NCI-H2171 treated with DMSO at 0.1 percent for 48 hours (cell line): ENCODE measurements around the gene RBPJL.

Source experiments
- DNase-seq: peaks from one replicate; lab custom pipeline; 2025; lab: John Stamatoyannopoulos, UW

RBPJL gene

GRCh38 chr20:45317826-45318225 is 11.2 kb downstream of the RBPJL start:
- no peak for DNase-seq

- no peak for DNase-seq
Observed at GRCh38 chr20:45318386-45318939, 11.8 kb downstream of the RBPJL start.

DNA sequence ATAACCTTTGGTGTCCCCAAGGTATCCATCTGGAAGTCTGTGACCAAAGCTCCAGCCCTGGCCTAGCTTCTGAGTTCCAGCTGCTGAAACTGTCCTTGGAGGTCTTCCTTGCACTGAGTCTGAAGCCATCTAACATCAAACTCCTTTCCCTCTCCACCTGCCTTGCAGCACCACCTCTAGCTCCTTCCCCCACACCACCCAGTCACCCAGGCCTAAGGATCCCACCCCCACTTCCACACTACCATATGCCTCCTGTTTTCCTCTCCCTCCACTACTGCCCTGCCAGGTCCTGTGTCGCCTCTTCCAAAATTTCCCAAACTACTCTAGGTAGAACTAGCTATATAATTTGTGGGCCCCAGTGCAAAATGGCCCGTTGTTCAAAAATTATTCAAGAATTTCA is 12.3 kb downstream of the RBPJL start:
- DNase-seq: no peak

GRCh38 chr20:45320948-45321595 is 14.4 kb downstream of the RBPJL start:
- no peak for DNase-seq

GRCh38 chr20:45322952-45323383 is 16.3 kb downstream of the RBPJL start:
- no peak for DNase-seq

DNA sequence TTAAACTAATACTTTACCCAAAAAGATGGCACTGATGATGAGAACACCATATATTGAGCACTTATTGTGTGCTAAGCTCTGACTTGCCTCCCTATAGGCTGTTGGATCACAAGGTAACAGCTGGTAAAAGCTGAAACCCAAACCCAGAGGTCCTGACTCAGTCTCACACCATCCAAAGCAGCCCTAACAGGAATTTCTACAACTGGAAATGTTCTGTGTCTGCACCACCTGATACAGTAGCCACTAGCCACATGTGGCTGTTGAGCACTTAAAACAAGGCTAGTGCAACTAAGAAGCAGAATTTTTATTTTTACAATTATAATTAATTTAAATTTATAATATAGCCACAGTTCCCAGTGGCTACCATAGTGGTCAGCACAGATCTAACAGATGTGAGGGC is 17.1 kb downstream of the RBPJL start:
- DNase-seq: no peak

DNA sequence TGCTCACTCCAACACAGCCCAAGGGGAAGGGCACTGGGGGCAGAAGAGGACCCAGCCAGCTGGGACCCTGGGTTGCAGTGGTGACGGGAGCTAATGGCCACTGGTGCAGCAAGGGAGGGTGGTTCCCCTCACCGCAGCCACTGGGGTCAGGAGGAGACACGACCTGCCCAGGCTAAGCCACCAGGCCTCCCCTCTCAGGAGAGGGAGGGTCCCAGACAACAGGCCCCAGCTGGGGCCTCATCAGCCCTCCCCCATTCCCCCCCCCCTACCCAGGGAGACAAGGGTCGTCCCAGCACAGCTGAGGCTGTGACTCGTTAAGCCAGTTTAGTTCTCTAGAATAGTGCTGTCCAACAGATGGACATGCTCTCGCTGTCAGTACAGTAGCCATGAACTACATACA is 18.7 kb downstream of the RBPJL start:
- no peak for DNase-seq

DNA sequence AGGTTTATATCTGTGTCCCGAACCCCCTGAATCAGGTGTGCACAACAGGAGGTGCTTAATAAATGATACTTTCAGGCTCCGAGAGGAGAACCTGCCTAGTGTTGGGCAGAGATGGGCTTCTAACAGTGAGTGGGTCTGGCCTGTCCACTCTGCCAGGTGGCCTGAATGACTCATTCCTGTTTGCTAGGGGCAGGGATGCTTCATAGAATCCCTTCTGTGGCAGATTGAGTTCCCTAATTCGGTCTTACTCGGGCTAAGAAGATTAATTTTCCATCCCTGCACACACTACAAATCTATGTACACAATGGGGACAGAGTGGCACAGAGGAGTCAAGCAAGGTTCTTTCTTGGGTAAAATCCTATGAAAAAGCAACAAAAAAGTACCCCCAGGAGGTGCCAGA is 21.8 kb downstream of the RBPJL start:
- DNase-seq: no peak

DNA sequence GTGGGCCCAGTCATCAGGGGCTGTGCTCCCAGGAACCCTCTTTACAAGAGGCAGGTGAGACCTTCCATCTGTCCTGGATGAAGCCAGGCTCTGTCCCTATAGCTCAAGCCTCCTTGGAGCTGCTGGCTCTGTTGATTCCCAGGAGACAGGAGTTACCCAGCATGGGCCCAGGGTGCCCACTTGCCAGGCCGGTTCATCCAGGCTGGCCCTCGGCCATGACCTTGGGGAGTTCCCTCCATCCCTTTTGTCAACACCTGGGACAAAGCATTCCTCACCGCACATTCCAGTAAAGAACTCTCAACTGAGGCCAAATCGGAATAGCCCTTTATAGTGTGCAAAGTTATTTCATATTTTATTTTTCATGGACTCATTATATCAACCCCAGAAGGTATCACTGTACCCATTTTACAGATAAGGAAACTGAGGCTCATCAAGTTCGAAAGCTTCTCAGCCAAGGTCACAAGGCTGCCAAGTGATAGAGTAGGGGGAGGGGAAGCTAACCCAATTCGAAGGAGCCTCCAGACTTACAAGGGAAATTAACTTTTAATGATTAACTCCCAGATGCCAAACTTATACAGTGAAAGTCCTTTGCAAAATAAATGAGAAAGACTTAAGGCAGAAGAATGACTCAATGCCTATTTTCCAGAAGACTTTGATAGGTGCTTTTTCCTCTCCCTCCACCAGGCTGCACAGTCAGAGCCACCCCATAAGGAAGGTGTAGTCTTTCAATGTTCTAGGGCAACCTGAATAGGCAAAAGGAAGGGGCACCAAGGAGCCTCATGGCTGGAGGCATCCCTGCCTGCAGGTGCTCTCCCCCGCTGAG is 23.1 kb downstream of the RBPJL start:
- DNase-seq: no peak

GRCh38 chr20:45330476-45330875 is 23.8 kb downstream of the RBPJL start:
- DNase-seq: no peak

GRCh38 chr20:45336530-45337366 is 30.1 kb downstream of the RBPJL start:
- no peak for DNase-seq

DNA sequence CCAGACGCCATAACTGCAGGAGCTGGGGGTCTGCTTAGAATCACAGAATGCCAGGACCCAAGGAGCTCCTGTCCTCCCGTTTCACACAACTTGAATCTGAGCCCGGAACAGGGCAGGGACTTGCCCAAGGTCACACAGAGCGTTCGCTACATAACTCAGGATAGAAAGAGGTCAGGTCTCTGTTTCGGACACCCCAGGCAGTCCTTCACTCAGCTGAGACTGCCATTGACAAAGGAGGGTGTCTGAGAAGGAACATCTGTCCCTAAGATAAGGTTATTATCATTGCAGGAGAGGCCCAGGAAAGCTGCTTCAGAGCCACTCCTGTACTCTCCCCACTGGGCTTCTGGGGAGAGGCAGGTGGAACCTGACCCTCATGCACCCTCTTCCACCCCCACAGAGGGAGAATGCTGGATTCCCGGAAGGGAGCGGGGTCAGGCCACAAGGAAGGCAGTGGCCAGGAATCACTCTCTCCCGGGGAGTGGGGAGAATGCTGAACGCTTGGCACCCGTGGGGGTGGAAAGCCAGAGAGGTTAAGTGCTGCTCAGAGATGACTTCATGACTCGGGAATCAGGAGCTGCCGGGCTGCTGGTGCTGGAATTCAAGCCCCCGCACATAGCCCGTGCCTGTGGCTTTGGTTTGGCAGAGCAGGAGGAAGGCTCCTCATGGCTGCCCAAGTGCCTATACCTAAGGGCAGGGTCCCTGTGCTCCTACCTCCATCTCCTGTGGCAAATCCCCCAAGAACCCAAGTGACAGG is 30.9 kb downstream of the RBPJL start:
- no peak for DNase-seq

GRCh38 chr20:45338121-45339030 is 31.7 kb downstream of the RBPJL start:
- DNase-seq: no peak

- no peak for DNase-seq
Observed at GRCh38 chr20:45339084-45339483, 32.4 kb downstream of the RBPJL start.

- no peak for DNase-seq
Observed at GRCh38 chr20:45339799-45340198, 33.2 kb downstream of the RBPJL start.

DNA sequence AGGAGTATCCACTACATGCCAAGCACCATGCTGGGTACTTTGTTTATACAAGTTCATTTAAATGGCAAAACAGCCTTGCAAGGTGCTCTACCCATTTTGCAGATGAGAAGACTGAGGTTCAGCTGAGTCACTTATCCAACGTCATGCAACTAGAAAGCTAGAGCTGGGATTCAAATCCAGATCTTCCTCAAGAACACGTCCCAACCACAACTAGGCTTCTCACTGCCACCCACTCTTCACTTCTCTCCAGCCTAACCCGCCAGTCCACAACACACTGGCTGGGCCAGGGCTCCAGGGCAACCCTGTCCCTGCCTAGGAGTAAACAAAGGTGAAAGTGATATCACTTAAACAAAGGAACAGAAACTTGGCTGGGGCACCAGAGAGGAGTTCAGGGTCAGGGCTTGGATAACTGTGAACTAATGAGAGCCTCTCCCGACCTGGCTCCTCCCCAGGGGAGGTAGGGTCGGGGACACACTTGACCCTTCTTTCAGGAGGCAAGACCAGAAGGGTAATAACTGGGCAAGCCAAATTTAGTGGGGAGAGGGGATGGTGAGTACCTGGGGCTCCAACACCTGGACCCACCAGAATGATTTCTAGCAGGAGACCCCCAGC is 33.7 kb downstream of the RBPJL start:
- no peak for DNase-seq

DNA sequence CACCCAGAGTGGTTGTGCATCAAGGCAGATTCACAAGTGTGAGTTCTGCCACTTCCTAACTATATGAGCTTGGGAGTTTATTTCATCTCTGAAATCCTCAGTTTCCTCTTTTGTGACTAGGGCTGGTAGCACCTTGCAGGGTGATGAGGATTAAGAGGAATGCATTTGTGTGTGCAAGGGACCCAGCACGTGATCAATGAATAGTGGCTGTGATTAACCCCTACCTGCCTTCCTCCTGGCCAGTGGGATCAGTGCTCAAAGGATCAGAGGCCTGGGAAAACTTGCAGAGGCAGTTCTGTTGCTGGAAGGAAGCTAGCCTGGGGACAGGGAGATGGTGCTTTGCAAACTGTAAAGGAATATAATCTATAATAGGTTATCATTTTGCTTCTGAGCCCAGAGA is 34.3 kb downstream of the RBPJL start:
- no peak for DNase-seq

GRCh38 chr20:45341579-45341938 is 34.9 kb downstream of the RBPJL start:
- DNase-seq: no peak

DNA sequence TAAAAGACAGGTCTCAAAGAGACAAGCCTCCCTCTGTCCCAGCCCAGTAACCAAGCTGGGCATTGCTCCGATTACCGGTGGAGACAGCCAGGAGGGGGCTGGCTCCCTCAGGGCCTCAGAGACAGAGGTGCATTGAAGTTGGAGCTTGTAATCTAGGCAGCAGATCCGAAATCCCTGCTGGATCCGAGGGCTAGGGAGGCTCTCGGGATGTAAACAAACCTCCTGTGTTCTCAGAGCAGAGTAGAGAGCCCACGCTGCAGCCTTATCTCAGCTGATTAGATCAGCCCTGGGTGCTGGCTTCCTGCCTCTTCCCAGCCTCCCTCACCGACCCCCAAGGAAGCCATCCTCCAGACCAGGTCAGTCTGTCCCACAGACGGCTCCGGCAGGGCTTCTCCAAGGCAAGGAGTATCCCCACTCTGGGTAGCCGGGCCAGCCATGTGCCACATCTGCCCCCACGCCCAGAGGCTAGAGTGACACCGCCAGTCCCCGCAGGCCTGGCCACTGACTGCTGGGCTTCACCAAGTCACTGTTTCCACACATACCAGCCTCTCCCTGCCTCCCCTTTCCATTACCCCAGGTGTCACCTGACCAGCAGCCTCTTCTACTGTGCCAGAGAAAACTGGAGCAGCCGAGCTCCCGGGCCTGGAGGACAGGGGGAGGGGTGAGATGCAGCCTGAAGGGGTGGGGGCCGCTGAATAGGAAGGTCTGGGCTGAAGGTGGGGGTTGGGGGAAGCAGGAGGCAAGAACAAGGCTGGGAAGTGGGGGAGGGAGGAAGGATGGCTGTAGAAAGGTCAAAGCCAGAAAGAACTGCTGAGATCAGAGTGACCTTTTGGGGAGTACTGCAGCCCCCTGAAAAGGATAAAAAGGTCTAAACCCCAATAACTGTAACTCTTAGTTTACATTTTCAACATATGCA is 35.6 kb downstream of the RBPJL start:
- no peak for DNase-seq
